Measurements from ENCODE around the gene TMEM232. TPM values are rescaled to one million over a fixed set of nuclear protein-coding genes. Genes with fewer than 3 reads are reported as not detected.

The TMEM232 gene
- total RNA-seq, 4 donors from 2014 or later, result 0.54 to 2.3 (median 0.93) TPM

DNA sequence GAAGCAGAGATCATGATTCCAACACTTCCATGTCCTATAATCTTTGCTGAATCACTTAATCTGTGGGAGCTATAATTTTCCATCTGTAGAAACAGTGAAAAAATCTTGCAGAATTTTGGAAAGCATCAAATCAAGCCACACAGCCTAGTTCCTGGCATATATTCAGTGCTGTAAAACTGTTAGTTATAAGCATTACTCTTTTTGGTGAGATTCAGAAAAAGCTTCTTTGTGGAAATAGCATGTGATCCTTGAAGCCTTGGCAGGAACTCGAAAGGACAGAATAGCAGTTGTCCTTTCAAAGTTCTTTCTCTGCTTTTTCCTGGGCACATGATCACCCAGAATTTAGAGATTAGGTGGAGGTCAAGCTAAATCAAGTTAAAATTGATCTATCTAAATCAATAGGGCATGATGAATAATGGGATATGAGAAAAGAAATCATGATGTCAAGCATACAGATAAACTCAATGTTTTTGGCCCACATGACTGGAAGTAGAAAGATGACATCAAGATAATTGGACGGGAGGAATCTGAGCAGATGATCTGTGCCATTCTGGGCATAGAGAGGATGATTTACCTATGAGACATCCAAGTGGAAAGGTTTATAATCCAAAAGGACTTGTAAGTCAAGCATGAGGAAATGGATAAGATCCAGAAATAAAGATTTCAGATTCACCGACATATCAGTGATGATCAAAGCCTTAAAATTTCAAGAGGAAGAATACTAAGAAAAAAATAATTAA is 73.1 kb downstream of the TMEM232 start:
- no peak for TF ChIP-seq POLR2A (IDR thresholded peaks at IDR 0.05)
- TF ChIP-seq, protein P1, sequence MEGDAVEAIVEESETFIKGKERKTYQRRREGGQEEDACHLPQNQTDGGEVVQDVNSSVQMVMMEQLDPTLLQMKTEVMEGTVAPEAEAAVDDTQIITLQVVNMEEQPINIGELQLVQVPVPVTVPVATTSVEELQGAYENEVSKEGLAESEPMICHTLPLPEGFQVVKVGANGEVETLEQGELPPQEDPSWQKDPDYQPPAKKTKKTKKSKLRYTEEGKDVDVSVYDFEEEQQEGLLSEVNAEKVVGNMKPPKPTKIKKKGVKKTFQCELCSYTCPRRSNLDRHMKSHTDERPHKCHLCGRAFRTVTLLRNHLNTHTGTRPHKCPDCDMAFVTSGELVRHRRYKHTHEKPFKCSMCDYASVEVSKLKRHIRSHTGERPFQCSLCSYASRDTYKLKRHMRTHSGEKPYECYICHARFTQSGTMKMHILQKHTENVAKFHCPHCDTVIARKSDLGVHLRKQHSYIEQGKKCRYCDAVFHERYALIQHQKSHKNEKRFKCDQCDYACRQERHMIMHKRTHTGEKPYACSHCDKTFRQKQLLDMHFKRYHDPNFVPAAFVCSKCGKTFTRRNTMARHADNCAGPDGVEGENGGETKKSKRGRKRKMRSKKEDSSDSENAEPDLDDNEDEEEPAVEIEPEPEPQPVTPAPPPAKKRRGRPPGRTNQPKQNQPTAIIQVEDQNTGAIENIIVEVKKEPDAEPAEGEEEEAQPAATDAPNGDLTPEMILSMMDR (IDR thresholded peaks at IDR 0.05), result no peak
- intact Hi-C loops (cut with DNase I; ENCODE audit: low total_unique reads), result no loop called here
- no peak for DNase-seq (ENCODE audit: low spot score in 2 of 2)
- WGBS, 2 donors, result 67 to 72% methylated on average over 3 of the region's 3 CpGs
- H3K4me3 ChIP-seq (ENCODE audit: low read depth, poor library complexity, severe bottlenecking), result no peak overlapping the region

GRCh38 chr5:110651507-110651906 is 75.0 kb downstream of the TMEM232 start:
- intact Hi-C loops (cut with DNase I; ENCODE audit: low total_unique reads), result no loop called here
- no peak overlapping the region for H3K4me3 ChIP-seq (ENCODE audit: low read depth, poor library complexity, severe bottlenecking)
- DNase-seq (ENCODE audit: low spot score in 2 of 2), result no peak
- no peak for TF ChIP-seq POLR2A (IDR thresholded peaks at IDR 0.05)
- TF ChIP-seq, protein P1 (IDR thresholded peaks at IDR 0.05), result no peak
- 53 to 69% methylated on average over 3 of the region's 3 CpGs for WGBS, 2 donors

- DNase-seq (ENCODE audit: low spot score in 2 of 2), result no peak
- intact Hi-C loops (cut with DNase I; ENCODE audit: low total_unique reads), result no loop called here
- no peak overlapping the region for H3K4me3 ChIP-seq (ENCODE audit: low read depth, poor library complexity, severe bottlenecking)
- TF ChIP-seq, protein P1 (IDR thresholded peaks at IDR 0.05), result no peak
- TF ChIP-seq POLR2A (IDR thresholded peaks at IDR 0.05), result no peak
- 40 to 45% methylated on average over 1 of the region's 1 CpG for WGBS, 2 donors
Observed at GRCh38 chr5:110644357-110644756, 82.1 kb downstream of the TMEM232 start.

GRCh38 chr5:110638970-110639902 is 87.2 kb downstream of the TMEM232 start:
- no peak for DNase-seq (ENCODE audit: low spot score in 2 of 2)
- no peak for TF ChIP-seq POLR2A (IDR thresholded peaks at IDR 0.05)
- TF ChIP-seq, protein P1 (IDR thresholded peaks at IDR 0.05), result no peak
- no peak overlapping the region for H3K4me3 ChIP-seq (ENCODE audit: low read depth, poor library complexity, severe bottlenecking)
- WGBS, 2 donors, result 85 to 87% methylated on average over 3 of the region's 3 CpGs
- intact Hi-C loops (cut with DNase I; ENCODE audit: low total_unique reads), result no loop called here

DNA sequence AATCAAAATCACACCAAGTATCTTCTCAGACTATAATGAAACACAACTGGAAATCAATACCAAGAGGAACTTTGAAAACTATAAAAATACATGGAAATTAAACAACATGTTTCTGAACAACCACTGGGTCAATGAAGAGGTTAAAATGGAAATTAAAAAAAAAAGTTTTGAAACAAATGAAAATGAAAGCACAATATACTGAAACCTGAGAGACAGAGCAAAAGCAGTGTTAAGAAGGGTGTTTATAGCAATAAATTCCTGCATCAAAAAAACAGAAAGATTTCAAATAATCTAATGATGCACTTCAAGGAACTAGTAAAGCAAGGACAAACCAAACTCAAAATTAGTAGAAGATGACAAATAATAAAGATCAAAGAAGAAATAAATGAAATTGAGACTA is 92.0 kb downstream of the TMEM232 start:
- no peak for DNase-seq (ENCODE audit: low spot score in 2 of 2)
- intact Hi-C loops (cut with DNase I; ENCODE audit: low total_unique reads), result no loop called here
- TF ChIP-seq, protein P1 (IDR thresholded peaks at IDR 0.05), result no peak
- no peak for TF ChIP-seq POLR2A (IDR thresholded peaks at IDR 0.05)
- no peak overlapping the region for H3K4me3 ChIP-seq (ENCODE audit: low read depth, poor library complexity, severe bottlenecking)

Data from lower leg skin (tissue), 4 donors.